Stimulated activated naive CD8-positive, alpha-beta T cell treated with anti-CD3 and anti-CD28 coated beads, Interleukin-15, Interleukin-2, amounts not matched to agents 100 U/mL and 50 U/mL, for 24 hours (primary cell): ENCODE results near the gene LTBR.

Experiments
- ATAC-seq: fragments of 150-1000 bp; cut with Tn5 transposase; one replicate; pipeline ENCODE4 v1.10.0; 2021
- DNase-seq: peaks from one replicate; pipeline ENCODE4 v3.0.0; 2021

The LTBR gene

DNA sequence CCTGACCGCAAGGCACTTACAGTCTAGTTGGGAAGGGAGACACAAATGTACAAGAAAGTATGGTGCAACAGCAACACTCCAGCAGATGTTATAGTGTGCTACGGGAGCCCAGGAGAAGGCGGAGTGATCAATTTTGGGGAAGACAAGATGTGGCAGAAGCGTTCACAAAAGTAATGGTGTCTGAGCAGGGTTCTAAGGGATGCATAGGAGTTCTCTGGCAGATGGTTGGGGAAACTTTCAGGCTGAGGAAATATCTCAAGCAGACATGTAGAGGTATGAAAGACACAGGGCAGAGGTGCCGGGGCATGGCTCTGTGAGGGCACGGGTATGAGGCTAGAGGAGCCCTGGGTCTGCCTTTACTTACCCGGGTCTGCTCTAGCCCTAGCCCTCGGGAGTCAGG, 37.0 kb upstream of the LTBR start:
- no peak for ATAC-seq

DNA sequence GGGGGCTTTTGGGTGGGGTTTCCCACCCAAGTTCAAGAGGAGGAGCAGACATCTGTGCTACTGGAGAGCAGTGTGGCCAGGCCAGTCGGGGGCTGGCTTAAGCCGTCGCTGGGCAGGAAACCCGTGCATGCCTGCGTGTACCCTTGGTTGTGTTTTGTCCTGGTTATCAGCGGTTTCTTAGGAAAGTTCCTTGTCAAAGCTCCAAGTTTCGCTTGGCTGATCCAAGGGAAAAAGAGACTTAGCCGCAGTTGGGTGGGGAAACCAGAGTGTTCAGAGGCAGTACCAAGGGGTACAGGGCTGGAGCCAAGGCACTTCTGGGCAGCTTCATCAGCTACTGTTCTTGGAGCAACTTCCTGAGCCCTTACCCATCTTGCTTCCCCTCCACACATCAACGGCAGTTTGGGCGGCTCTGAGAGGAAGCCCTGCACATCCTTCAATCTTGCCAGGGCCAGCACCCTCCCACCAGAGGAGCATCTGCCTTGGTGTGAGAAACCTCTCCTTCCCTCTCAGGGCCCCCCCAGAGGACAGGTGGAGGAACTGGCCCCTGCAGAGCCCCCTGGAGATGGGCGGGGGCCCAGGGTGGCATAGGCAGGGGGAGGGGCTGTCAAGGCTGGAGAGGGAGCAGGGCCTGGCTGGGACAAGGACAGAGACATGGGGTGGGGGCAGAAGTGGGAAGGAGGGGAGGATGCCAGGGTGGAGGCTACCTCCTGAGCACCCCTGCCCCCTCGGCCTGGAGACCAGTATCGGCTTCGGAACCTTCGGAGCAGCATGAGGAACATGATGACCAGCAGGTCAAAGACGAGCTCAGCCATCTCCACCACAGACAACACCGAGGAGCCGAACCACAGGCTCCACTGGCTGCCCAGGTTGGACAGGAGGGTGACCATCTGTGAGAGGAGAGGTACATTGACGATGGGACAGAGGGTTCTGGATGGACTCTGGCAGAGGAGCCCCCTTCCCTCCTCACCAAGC, 36.3 kb upstream of the LTBR start:
- DNase-seq (no peak), ATAC-seq (no peak)

More for the DNA sequence above, 37.0 kb upstream of the LTBR start:
- DNase-seq = no peak

DNA sequence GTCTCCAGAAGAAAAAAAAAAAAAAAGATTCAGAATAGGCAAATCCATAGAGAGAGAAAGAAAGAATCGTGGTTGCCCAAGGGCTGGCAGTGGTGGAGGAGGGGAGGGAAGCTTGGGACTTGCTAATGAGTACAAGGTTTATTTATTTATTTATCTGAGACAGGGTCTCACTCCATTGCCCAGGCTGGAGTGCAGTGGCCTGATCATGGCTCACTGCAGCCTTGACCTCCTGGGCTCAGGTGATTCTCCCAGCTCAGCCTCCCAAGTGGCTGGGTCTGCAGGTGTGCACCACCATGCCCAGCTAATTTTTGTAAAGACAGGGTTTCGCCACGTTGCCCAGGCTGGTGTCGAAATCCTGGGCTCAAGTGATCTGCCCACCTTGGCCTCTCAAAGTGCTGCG, 32.3 kb upstream of the LTBR start:
- ATAC-seq (no peak), DNase-seq (no peak)

DNA sequence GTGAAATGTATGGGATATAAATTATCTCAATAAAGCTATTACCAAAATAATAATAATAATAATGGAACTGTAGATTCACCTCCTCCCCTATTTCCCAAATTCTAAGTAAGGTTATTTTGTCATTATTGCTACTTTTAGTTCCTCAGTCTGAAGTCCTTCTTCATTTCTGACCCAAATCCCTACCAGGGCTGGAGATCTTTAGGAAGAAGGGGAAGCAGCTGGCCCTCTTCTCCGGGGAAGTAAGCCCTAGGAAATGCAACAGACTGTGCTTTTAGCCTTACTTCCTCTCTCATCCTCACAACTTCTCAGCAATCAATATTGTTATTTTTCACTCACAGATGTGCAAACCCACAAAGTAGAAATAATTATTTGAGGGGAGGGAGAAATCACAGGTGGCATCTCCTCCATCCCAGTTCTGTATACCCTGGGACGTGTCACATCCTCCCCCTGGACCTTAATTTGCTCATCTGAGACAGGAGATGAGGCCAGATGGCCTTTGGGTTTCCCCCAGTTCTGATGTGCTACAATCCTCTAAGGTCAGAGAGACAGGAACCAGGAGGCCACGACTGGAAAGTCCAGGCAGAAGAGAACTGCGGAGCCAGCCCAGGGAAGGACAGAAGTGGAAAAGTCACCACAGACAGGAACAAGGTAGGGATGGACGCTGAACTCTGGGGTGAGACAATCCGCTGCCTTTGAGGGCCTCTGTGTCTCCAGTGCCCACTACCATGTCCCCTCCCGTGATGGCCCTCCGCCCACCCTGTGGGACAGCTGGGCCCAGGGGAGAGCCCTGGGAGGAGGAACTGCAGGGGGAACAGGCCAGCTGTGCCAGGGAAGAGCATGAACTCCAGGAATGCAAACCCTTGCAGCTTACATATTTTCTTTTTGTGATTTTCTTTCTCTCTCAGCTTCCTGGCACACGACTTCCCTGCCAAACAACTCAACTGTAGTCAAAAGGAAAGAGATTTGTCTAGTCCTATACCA, 31.5 kb upstream of the LTBR start:
- DNase-seq = no peak
- ATAC-seq = peak; percentile 19

DNA sequence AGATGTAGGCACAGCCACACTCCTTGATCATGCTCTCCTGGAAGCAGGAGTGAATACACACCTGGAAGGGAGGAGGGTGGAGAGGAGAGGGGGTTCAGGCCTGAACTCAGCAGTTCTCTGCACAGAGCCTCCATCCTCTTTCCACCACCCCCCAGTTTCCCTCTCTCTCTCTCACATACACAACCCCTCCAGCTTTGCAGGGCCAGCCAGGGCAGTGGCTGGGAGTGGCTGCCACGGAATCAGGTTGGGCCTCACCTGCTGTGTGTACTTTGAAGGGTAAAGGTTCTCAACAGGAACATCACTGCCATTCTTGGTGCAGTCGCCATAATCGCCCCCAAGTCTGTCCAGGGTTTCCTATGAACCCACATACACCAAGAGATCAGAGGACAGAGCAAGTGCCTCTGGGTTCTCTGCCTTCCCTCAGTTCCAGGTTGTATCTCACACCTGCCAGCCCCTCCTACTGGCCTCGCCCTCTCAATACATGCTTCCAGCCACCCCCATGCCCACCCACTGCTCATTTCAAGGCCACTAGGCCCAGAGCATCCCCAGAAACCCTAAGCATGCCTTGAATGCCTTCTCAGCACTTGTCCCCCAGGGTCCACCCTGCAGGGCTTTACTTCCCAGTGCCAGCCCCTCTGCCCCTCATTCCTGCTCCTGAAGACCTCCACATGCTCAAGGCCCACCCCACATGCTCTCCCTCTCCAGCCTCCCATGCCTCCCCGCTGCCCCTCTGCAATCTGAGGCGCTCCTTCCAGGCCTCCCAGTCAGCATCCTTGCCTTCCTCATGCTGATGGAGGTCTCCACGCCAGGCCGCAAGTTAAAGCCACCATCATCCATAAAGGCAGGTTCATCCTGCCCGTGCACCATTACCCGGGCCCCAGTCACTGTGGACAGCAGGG, 29.2 kb upstream of the LTBR start:
- no peak for DNase-seq
- ATAC-seq = no peak

DNA sequence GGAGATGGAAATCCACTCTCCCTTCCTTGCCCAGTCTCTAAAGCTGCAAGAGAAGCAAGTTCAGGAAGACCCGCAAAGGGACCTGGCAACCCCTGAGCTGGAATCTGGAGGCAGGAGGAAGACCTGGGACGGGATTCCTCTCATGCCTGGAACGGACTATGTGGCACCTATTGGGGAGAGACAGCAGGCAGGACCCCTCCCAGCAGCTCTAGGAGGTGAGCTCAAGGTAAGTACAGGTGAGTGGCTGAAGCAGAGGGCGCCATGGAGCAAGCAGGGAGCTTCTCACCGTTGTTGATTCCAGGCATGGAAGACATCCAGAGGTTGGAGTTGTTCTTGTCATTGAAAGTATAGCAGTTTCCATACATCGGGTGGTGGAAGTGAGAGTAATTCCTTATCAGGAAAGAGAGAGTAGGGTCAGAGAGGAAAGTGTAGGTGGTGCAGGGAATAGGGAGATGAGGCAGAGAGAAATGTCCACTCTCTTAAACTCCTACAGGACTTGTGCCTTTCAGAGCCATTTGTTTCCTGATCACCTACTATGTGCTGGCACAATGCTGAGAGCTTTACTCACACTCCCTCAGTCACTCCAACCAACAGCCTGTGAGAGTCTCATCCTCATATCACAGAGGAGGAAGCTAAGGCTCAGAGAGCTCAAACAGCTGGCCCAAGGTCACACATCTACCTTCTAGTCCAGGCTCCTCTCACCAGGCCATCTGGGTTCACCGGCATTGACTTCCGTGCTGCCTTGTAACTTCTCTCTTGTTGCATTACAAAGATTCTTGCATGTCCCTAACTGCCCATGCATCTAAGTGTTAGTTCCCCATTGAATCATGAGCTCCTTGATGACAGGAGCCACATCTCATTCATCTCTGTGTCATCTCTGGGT, 28.2 kb upstream of the LTBR start:
- DNase-seq (no peak), ATAC-seq (no peak)

DNA sequence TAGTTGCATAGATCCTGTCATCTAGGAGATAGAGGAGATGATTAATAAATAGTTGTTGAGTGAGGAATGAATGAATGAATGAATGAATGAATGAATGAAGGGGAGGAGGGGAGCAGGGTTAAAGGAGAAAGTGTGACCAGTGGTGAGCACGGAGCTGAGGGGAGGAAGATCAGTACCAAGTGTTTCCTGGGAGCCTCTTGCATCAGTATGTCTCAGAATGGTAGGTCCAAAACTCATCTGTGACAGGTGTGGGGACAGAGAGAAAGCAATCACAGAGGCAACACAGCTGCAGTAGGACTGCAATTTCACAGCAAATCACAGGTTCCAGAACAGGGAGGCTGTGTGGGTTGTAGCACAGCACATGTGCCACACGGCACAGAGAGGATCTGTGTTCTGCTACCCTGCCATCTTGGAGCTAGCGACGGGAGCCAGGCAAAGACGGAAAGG, 27.6 kb upstream of the LTBR start:
- no peak for DNase-seq
- ATAC-seq = no peak

DNA sequence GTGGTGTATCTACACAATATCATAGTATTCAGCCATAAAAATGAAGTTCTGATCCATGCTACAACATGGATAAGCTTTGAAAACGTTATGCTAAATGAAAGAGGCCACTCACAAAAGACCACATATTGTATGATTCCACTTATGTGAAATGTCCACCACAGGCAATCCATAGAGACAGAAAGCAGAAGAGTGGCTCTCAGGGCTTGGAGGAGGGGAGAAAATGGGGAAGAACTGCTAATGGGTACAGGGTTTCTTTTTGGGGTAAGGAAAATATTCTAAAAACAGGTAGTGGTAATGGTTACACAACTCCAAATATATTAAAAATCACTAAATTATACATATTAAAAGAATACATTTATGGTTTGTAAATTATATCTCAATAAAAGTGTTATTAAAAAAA, 25.1 kb upstream of the LTBR start:
- ATAC-seq = no peak
- DNase-seq = no peak

DNA sequence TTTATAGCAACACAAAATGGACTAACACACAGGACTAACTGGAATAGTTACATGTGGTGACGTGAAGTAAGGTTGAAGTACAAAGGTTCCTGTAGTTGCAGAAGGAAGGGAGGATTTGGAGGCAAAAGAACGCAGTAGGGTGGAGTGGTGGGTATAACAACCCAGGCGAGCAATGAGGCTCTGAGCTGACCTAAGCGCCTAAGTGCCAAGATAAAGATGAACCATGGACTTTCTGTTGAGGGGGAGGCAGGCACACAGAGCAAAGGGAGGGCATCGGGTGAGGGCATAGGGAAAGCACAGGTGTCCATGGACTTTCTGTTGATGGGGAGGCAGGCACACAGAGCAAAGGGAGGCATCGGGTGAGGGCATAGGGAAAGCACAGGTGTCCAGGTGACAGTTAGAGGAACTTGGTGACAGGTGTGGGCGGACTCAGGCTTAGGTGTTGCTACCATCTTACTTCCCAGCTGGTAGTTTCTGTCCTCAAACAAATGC, 23.8 kb upstream of the LTBR start:
- ATAC-seq = no peak

DNA sequence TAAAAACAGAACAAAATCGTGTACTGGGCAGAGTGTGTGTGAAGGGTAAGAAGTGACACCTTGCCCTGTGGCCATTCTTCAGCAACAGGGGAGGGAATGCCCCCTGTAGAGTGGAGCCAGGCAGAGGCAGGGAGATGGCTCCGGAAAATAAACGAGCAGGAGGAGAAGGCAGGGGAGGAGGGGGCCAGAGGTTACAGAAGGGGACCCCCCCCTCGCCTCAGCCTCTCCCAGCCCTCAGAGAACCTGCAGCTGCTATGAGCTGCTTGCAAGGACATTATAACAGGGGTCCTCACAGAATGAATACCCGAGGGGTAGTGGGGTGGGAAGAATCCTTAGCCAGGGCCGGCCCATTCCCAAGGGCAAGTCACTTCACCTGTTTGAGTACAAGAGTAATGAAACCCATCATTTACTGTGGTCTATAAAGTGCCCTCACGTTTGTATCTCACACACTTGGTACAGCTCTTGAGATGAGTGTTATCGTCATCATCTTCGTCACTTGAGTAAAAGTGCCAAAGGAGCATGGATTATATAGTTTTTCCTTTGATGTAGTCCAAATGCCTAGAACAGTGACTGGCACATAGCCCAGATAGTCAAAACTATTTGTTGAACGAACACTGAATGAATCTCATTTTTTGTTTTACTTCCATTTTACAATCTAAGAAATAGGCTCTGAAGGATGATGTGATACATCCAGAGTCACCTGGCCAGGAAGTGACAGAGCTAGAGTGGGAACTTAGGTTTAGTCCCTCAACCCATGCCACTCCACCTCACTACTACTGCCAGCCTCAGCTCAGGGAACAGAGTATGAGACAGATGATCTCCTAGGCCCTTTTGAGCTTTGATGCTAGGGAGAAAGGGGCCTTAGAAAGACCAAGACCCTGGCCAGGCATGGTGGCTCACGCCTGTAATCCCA, 23.1 kb upstream of the LTBR start:
- peak; percentile 35 for ATAC-seq
- DNase-seq = no peak

More for the DNA sequence above, 23.8 kb upstream of the LTBR start:
- DNase-seq = no peak

DNA sequence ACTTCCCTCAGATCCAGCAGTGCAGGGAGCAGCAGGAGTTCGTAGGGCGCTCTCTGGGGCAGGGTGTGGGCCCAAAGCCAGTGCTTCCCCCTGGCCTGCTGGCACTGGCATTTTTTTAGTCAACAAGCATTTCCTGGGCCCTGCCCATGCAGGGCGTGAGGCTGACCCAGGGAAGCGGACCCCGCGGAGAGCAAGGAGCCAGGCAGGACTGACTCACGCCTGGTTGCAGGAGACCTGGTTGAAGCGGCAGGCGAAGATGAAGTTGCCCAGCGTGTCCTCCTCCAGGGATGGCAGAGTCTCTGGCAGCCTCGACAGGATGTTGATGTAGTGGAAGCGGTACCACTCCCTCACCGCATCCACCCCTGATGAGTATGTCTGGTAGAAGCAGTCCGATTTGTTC, 22.1 kb upstream of the LTBR start:
- DNase-seq = no peak
- ATAC-seq = no peak

DNA sequence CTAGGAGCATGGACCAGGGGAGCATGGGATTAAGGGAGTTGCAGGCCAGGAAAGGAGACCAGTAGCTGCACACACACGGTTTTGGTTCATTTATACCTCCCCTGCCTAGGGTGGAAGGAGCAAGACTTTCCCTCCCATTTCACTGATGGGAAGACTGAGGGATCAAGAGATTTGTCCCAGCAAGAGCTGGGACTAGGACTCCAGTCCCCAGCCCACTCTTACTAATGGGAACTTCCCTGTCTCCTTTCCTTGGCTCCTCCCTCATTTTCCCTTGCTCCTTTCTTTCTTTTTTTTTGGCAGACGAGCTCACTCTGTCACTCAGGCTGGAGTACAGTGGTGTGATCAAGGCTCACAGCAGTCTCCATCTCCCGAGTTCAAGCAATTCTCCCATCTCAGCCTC, 21.6 kb upstream of the LTBR start:
- ATAC-seq (no peak), DNase-seq (no peak)

DNA sequence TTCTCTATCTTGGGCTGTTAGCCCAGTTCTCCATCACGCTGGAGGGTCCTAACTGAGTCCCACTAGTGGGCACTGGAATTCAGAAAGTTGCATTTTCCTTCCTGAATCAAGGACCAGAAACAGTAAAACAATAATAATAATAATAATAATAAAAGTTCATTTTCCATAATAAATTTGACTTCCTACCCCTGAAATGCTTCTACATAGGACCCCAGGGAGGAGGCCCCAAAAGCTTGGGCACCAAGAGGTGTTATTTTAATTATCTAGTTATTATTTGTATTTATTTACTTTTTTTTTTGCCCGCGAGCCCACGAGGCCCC, 21.0 kb upstream of the LTBR start:
- DNase-seq = no peak
- no peak for ATAC-seq

DNA sequence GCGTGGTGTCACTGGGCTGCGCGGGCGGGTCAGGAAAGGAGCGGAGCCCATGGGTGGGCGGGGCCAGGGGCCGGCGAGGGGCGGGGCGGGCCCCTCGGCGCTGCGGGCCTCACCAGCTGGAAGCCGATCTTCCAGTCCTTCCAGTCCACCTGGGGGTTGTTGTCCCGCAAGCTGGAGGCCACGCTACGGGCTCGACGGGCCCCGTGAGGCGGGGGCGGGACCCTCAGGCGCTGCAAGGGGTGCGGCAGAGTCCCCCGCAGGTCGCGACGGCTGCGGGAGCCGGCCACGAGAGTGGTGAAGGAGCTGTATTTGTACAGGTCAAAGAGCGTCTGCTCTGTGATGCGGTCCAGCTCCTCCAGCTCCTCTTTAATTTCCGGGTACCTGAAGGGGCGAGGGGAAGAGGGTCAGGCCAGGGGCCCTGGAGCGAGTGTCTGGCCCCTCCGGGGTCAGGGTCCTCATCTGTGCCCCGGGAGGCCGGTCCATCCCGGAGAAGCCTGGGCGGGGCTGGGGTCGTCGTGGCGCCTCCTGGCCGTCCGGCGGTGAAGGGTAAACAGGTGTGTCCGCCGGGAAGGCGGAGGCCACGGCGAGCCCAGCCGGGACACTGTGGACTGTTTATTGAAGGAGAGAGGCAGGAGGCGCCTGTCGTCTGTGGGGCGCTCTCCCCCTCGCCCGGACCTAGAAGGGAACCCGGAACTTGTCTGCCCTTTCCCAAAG, 20.5 kb upstream of the LTBR start:
- DNase-seq = peak; percentile 79
- ATAC-seq = peak; percentile 75

DNA sequence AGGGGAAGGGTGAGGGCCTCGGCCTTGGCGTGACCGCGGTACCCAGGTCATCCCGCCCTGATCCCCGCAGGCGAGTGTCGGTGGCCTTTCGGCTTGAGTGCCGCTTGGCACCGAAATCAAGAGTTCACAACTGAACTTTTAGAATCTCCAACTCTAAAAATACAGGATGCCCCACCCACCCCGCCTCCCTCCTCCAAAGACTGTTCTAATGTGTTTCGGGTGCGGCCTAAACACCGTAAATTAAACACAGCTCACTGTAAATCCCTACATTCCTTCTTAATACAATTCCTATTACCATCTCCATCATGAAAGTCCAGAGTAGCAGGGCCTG, 20.0 kb upstream of the LTBR start:
- ATAC-seq (no peak), DNase-seq (no peak)

DNA sequence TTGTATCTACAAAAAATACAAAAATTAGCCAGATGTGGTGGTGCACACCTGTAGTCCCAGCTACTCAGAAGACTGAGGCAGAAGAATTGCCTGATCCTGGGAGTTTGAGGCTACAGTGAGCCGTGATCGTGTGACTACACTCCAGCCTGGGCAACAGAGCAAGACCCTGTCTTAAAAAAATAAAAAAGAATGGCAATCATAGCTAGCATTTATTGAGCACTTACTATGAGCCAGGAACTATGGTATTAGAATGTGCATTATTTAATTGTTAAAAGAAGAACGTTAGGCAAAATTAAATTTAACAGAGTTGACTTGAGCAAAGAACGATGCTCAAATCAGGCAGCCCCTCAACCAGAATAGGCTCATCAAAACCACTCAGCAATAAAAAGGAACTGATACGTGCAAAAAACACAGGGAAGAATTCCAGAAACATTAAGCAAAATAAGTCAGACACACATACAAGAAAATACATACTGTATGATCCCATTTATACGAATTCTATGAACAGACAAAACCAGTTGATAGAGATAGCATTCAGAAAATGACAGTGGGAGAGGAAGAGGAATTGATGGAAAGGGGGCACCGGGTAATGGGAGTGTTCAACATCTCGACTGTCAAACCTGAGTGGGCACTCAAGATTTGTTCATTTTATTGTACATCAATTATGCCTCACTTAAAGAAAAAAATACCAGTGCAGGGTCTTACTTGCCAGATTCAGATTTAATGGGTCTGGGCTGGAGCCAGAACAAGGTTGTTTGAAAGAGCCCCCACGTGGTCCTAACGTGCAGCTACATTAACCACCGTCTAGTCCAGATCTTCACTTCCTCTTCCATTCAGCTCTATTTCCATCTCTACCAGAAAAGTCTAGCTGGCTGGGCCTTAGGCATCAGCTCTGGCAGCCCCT, 16.6 kb upstream of the LTBR start:
- ATAC-seq (peak; percentile 65), DNase-seq (peak; percentile 36)

DNA sequence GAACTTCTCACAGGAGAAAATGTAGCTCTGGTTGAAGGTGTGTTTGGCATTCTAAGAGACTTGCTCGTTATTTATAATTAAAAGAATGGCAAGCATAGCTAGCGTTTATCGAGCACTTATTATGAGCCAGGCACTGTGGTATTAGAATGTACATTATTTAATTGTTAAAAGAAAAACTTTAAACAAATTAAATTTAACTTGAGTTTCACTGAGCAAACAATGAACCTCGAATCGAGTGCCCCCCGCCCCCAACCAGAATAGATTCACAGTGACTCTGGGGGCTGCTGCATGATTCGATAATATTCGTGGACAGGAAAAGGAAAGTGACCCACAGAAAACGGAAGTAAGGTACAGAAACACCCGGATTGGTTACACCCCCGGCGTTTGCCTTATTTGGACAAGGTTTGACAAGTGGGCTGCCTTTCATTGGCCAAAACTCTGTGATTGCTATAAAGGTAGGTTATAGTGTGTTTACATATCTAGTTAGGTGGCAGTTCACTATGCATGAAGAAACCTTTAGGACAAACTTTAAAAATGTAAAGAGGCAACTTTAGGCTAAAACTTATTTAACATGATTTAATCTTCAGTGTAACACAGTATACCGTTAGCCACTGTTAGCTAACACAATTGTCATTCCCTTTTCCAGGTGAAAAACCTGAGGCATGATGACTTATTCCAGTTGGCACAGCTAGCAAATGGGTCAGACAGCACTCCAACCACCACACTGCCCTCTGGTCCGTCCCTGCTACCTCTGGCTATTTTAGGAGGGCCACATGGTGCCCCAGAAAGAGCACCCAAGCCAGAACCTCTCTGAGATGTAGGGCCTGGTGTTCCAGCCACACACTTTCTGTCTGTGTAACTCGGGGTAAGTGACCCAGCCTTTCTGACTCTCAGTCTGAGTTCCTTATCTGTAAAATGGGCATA, 15.7 kb upstream of the LTBR start:
- DNase-seq = peak; percentile 39
- ATAC-seq = peak; percentile 25
